Measurements from ENCODE around the gene NUBP1. TPM values are rescaled to one million over a fixed set of nuclear protein-coding genes. Genes with fewer than 3 reads are reported as not detected.
A peak's percentile ranks its signal among the peaks of the same experiment; 100 is the strongest.
"Not testable (repeated sequence)": the region's sequence is repeated elsewhere in the genome, so short reads cannot be mapped to it uniquely, and the experiment has no call there.

Gene NUBP1
- total and polyA plus RNA-seq, 9 donors: 15.1 to 37.4 (median 31.2) TPM

- Histone ChIP-seq H3K36me3 (no peaks in the 10 kb centered on the region), H3K4me3 (no peak overlapping the region), H3K4me1 (ENCODE audit: insufficient read depth) (no peaks in the 10 kb centered on the region), H3K27ac (peak overlapping the region in 1 of 2 donors; percentile 61), H3K9me3 (no peaks in the 10 kb centered on the region), H3K27me3 (no peaks in the 10 kb centered on the region)
- 13 to 24% (median 18%) methylated on average over 7 of the region's 7 CpGs for WGBS, 3 donors
- intact Hi-C loops (cut with DNase I): loop anchor here in 2 of 4 donors (10.0 kb wide), 2 partner anchors 145 to 155 kb away; no protein-coding TSS in a partner anchor
- TF ChIP-seq, protein P1, sequence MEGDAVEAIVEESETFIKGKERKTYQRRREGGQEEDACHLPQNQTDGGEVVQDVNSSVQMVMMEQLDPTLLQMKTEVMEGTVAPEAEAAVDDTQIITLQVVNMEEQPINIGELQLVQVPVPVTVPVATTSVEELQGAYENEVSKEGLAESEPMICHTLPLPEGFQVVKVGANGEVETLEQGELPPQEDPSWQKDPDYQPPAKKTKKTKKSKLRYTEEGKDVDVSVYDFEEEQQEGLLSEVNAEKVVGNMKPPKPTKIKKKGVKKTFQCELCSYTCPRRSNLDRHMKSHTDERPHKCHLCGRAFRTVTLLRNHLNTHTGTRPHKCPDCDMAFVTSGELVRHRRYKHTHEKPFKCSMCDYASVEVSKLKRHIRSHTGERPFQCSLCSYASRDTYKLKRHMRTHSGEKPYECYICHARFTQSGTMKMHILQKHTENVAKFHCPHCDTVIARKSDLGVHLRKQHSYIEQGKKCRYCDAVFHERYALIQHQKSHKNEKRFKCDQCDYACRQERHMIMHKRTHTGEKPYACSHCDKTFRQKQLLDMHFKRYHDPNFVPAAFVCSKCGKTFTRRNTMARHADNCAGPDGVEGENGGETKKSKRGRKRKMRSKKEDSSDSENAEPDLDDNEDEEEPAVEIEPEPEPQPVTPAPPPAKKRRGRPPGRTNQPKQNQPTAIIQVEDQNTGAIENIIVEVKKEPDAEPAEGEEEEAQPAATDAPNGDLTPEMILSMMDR (IDR thresholded peaks at IDR 0.05): no peak
- TF ChIP-seq EP300 (IDR thresholded peaks at IDR 0.05) (no peak), POLR2A (IDR thresholded peaks at IDR 0.05) (no peak)
- DNase-seq: no peak
Observed at GRCh38 chr16:10769381-10769780, 25.7 kb downstream of the NUBP1 start.

DNA sequence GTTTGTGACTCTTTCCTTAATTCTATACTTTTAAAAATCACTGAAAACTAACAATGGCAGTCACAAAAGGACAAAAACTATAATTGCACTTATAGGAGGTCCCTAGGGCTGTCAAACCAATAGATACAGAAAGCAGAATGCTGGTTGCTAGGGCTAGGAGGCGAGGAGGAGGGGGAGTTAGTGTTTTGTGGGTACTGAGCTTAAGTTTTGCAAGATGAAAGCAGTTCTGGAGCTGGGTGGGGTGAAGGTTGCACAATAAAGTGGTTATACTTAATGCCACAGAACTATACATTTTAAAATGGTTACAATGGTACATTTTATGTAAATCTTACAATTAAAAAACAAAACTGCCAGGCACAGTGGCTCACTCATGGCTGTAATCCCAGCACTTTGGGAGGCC lies 27.3 kb downstream of the NUBP1 start:
- H3K36me3 ChIP-seq: no peaks in the 10 kb centered on the region
- no peak for TF ChIP-seq EP300 (IDR thresholded peaks at IDR 0.05)
- TF ChIP-seq, protein P1 (IDR thresholded peaks at IDR 0.05): no peak
- TF ChIP-seq POLR2A (IDR thresholded peaks at IDR 0.05): no peak
- DNase-seq: no peak
- H3K9me3 ChIP-seq: no peaks in the 10 kb centered on the region
- H3K27ac ChIP-seq: no peak overlapping the region
- 86 to 95% (median 86%) methylated on average over 1 of the region's 1 CpG for whole genome bisulfite sequencing, 3 donors
- no peak overlapping the region for H3K4me3 ChIP-seq
- intact Hi-C loops (cut with DNase I): no loop called here
- no peaks in the 10 kb centered on the region for H3K27me3 ChIP-seq
- H3K4me1 ChIP-seq (ENCODE audit: insufficient read depth): no peaks in the 10 kb centered on the region

DNA sequence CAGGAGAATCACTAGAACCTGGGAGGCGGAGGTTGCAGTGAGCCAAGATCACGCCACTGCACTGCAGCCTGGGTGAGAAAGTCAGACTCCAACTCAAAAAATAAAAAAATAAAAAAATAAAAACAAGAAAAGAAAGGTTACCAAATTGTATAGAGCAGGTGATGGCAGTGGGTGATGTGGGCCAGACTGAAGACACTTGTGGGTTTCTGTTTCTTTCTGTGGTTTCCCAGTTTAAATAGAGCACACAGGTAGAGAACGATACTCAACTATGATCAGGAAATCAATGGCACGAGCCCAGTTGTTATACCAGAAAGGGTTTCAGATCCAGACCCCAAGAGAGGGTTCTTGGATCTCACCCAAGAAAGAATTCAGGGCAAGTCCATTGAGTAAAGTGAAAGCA lies 32.6 kb downstream of the NUBP1 start:
- no peaks in the 10 kb centered on the region for H3K27me3 ChIP-seq
- intact Hi-C loops (cut with DNase I): no loop called here
- H3K4me1 ChIP-seq (ENCODE audit: insufficient read depth): no peaks in the 10 kb centered on the region
- no peaks in the 10 kb centered on the region for H3K36me3 ChIP-seq
- no peak overlapping the region for H3K4me3 ChIP-seq
- no peak overlapping the region for H3K27ac ChIP-seq
- 90 to 95% (median 91%) methylated on average over 4 of the region's 4 CpGs for WGBS, 3 donors
- no peaks in the 10 kb centered on the region for H3K9me3 ChIP-seq
- TF ChIP-seq EP300 (IDR thresholded peaks at IDR 0.05) (no peak), POLR2A (IDR thresholded peaks at IDR 0.05) (no peak)
- TF ChIP-seq, protein P1 (IDR thresholded peaks at IDR 0.05): no peak
- no peak for DNase-seq

GRCh38 chr16:10776923-10777322 lies 33.3 kb downstream of the NUBP1 start:
- H3K9me3 ChIP-seq; intact Hi-C loops (cut with DNase I); H3K36me3 ChIP-seq; H3K27me3 ChIP-seq; H3K4me1 ChIP-seq (ENCODE audit: insufficient read depth); H3K27ac ChIP-seq; DNase-seq; H3K4me3 ChIP-seq: not testable (repeated sequence)
- 53 to 62% (median 57%) methylated on average over 6 of the region's 6 CpGs for WGBS, 3 donors

- WGBS, 3 donors: 95 to 97% (median 96%) methylated on average over 12 of the region's 12 CpGs
Observed at GRCh38 chr16:10777356-10777755, 33.7 kb downstream of the NUBP1 start.

DNA sequence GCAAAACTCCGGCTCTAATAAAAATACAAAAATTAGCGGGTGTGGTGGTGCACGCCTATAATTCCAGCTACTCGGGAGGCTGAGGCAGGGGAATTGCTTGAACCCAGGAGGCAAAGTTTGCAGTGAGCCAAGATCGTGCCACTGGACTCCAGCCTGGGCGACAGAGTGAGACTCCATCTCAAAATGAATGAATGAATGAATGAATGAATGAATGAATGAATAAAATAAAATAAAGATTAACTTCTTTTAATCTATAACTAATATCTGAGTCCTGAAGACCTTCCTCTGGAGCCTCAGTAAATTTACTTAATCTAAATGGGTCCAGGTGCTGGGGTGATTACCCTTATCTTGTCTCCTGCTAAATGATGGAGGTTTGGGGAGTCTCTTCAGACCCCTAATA lies 36.3 kb downstream of the NUBP1 start:
- H3K36me3 ChIP-seq; H3K9me3 ChIP-seq; H3K27ac ChIP-seq; intact Hi-C loops (cut with DNase I); H3K27me3 ChIP-seq; DNase-seq; H3K4me3 ChIP-seq; H3K4me1 ChIP-seq (ENCODE audit: insufficient read depth): not testable (repeated sequence)
- 95 to 97% (median 97%) methylated on average over 6 of the region's 6 CpGs for WGBS, 3 donors

More at GRCh38 chr16:10777356-10777755, 33.7 kb downstream of the NUBP1 start:
- Histone ChIP-seq H3K27me3 (no peaks in the 10 kb centered on the region), H3K27ac (no peak overlapping the region), H3K4me3 (no peak overlapping the region), H3K36me3 (no peaks in the 10 kb centered on the region), H3K9me3 (no peaks in the 10 kb centered on the region), H3K4me1 (ENCODE audit: insufficient read depth) (no peaks in the 10 kb centered on the region)
- TF ChIP-seq EP300 (IDR thresholded peaks at IDR 0.05) (no peak), POLR2A (IDR thresholded peaks at IDR 0.05) (no peak)
- TF ChIP-seq, protein P1 (IDR thresholded peaks at IDR 0.05): no peak
- intact Hi-C loops (cut with DNase I): no loop called here
- no peak for DNase-seq
